ENCODE data around the gene ZC3H12A. TPM values are rescaled to one million over a fixed set of nuclear protein-coding genes. Genes with fewer than 3 reads are reported as not detected.

Gene ZC3H12A
- total RNA-seq, 1 donor from 2014 or later, result 14.2 TPM

GRCh38 chr1:37433171-37433570 lies 41.2 kb upstream of the ZC3H12A start:
- peaks cover 2% of the 10 kb centered on the region for H3K27me3 ChIP-seq (ENCODE audit: control insufficient read depth, insufficient read depth, low read length)
- no peaks in the 10 kb centered on the region for H3K36me3 ChIP-seq (ENCODE audit: control insufficient read depth, insufficient read depth, low read length)
- no peak overlapping the region for H3K4me3 ChIP-seq (ENCODE audit: low read depth, low read length)
- FAIRE-seq, result no peak
- no peak for TF ChIP-seq CTCF (IDR thresholded peaks at IDR 0.05; ENCODE audit: insufficient read depth, low read length, severe bottlenecking)
- DNase-seq (ENCODE audit: low read depth), result no peak

- TF ChIP-seq CTCF (IDR thresholded peaks at IDR 0.05; ENCODE audit: insufficient read depth, low read length, severe bottlenecking), result peak; percentile 96
- Histone ChIP-seq H3K36me3 (ENCODE audit: control insufficient read depth, insufficient read depth, low read length) (no peaks in the 10 kb centered on the region), H3K27me3 (ENCODE audit: control insufficient read depth, insufficient read depth, low read length) (peaks cover 2% of the 10 kb centered on the region), H3K4me3 (ENCODE audit: low read depth, low read length) (no peak overlapping the region)
- DNase-seq (ENCODE audit: low read depth), result no peak
- FAIRE-seq, result no peak
Measured at GRCh38 chr1:37434292-37435225, 39.8 kb upstream of the ZC3H12A start.

GRCh38 chr1:37437087-37437486 lies 37.3 kb upstream of the ZC3H12A start:
- H3K4me3 ChIP-seq (ENCODE audit: low read depth, low read length), result no peak overlapping the region
- DNase-seq (ENCODE audit: low read depth), result no peak
- TF ChIP-seq CTCF (IDR thresholded peaks at IDR 0.05; ENCODE audit: insufficient read depth, low read length, severe bottlenecking), result no peak
- FAIRE-seq, result peak; percentile 87
- H3K36me3 ChIP-seq (ENCODE audit: control insufficient read depth, insufficient read depth, low read length), result no peaks in the 10 kb centered on the region
- H3K27me3 ChIP-seq (ENCODE audit: control insufficient read depth, insufficient read depth, low read length), result no peaks in the 10 kb centered on the region

GRCh38 chr1:37438037-37438868 lies 36.1 kb upstream of the ZC3H12A start:
- Histone ChIP-seq H3K4me3 (ENCODE audit: low read depth, low read length) (no peak overlapping the region), H3K36me3 (ENCODE audit: control insufficient read depth, insufficient read depth, low read length) (no peaks in the 10 kb centered on the region), H3K27me3 (ENCODE audit: control insufficient read depth, insufficient read depth, low read length) (no peaks in the 10 kb centered on the region)
- FAIRE-seq, result no peak
- no peak for TF ChIP-seq CTCF (IDR thresholded peaks at IDR 0.05; ENCODE audit: insufficient read depth, low read length, severe bottlenecking)
- no peak for DNase-seq (ENCODE audit: low read depth)

- H3K36me3 ChIP-seq (ENCODE audit: control insufficient read depth, insufficient read depth, low read length), result no peaks in the 10 kb centered on the region
Measured at GRCh38 chr1:37438869-37439343, 35.5 kb upstream of the ZC3H12A start.

More at GRCh38 chr1:37438869-37439343, 35.5 kb upstream of the ZC3H12A start:
- no peak for DNase-seq (ENCODE audit: low read depth)
- no peak for TF ChIP-seq CTCF (IDR thresholded peaks at IDR 0.05; ENCODE audit: insufficient read depth, low read length, severe bottlenecking)
- FAIRE-seq, result no peak
- Histone ChIP-seq H3K4me3 (ENCODE audit: low read depth, low read length) (no peak overlapping the region), H3K27me3 (ENCODE audit: control insufficient read depth, insufficient read depth, low read length) (no peaks in the 10 kb centered on the region)

Measured in bronchial epithelial cell (primary cell).